Activated naive CD4-positive, alpha-beta T cell treated with anti-CD3 and anti-CD28 coated beads, Interleukin-2, amount 50 U/mL, for 24 hours (primary cell): ENCODE results near the gene IFNGR2.

Source experiments
- H3K27ac Mint-ChIP-seq: one replicate; pipeline ENCODE4 v1.8.0; 2021; ENCODE audit warnings: mild to moderate bottlenecking, mixed read lengths
- H3K27me3 Mint-ChIP-seq: one replicate; pipeline ENCODE4 v1.8.0; 2021; ENCODE audit warnings: mixed read lengths
- H3K36me3 Mint-ChIP-seq: one replicate; pipeline ENCODE4 v1.8.0; 2021; ENCODE audit warnings: mixed read lengths
- H3K4me1 Mint-ChIP-seq: one replicate; pipeline ENCODE4 v1.8.0; 2021; ENCODE audit warnings: mixed read lengths
- H3K4me3 Mint-ChIP-seq: one replicate; pipeline ENCODE4 v1.8.0; 2021; ENCODE audit warnings: mild to moderate bottlenecking, mixed read lengths
- H3K9me3 Mint-ChIP-seq: one replicate; pipeline ENCODE4 v1.8.0; 2021; ENCODE audit warnings: mixed read lengths

The IFNGR2 gene

DNA sequence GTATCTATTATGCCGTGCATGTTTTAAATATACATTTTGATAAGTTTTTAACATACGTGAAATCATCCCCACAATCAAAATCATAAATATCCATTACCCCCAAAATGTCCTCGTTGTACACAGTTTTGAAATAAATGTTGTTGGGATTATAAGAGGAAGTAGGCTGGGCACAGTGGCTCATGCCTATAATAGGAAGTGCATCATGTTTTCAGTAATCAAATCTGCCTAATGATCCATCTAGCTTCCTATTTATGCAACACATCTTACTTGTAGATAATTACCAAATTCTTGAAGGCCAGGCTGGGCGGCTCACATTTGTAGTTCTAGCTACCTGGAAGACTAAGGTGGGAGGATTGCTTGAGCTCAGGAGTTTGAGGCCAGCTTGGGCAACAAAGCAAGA lies 15.0 kb upstream of the IFNGR2 start:
- Mint-ChIP-seq H3K4me3 (no peak overlapping the region), H3K36me3 (no peaks in the 10 kb centered on the region), H3K4me1 (peaks cover 25% of the 10 kb centered on the region), H3K9me3 (no peaks in the 10 kb centered on the region), H3K27me3 (no peaks in the 10 kb centered on the region), H3K27ac (peak overlapping the region; percentile 15)

DNA sequence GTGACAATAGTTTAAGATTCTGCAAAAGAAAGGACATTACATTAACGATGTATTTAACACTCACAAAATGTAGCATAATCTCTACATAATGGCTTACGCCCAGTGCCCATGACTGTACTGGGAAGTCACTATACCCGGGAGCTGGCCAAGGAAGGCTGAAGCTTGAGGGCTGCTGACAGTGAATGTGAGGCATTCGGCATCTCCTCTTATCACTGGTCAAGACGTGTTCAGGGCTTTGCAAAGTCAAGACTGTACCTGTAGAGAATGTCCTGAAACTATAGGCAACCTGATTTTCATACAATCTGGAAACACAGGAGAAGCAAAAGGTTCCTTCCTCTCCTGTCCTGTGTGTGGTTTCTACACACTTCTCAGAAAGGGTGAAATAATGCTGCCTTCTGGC lies 12.7 kb upstream of the IFNGR2 start:
- H3K27ac Mint-ChIP-seq: no peak overlapping the region

DNA sequence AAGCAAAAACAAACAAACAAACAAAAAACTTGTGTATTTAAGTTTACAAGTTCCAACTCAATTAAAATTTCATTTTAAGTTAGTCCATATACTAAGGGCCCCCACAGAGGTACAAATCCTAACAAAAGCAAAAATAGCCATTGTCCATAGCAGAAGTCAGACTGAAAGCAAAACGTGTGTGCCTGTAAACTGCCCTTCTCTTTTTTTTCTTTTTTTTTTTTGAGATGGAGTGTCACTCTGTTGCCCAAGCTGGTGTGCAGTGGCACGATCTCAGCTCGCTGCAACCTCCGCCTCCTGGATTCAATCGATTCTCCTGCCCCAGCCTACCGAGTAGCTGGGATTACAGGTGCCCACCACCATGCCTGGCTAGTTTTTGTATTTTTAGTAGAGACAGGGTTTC lies 11.6 kb upstream of the IFNGR2 start:
- no peak overlapping the region for H3K27ac Mint-ChIP-seq
- H3K4me3 Mint-ChIP-seq: no peak overlapping the region
- no peaks in the 10 kb centered on the region for H3K36me3 Mint-ChIP-seq
- H3K9me3 Mint-ChIP-seq: no peaks in the 10 kb centered on the region
- H3K27me3 Mint-ChIP-seq: no peaks in the 10 kb centered on the region
- H3K4me1 Mint-ChIP-seq: no peaks in the 10 kb centered on the region

More for the DNA sequence above, 12.7 kb upstream of the IFNGR2 start:
- H3K4me1 Mint-ChIP-seq: peaks cover 2% of the 10 kb centered on the region
- H3K4me3 Mint-ChIP-seq: no peak overlapping the region
- H3K27me3 Mint-ChIP-seq: no peaks in the 10 kb centered on the region
- no peaks in the 10 kb centered on the region for H3K9me3 Mint-ChIP-seq
- no peaks in the 10 kb centered on the region for H3K36me3 Mint-ChIP-seq

DNA sequence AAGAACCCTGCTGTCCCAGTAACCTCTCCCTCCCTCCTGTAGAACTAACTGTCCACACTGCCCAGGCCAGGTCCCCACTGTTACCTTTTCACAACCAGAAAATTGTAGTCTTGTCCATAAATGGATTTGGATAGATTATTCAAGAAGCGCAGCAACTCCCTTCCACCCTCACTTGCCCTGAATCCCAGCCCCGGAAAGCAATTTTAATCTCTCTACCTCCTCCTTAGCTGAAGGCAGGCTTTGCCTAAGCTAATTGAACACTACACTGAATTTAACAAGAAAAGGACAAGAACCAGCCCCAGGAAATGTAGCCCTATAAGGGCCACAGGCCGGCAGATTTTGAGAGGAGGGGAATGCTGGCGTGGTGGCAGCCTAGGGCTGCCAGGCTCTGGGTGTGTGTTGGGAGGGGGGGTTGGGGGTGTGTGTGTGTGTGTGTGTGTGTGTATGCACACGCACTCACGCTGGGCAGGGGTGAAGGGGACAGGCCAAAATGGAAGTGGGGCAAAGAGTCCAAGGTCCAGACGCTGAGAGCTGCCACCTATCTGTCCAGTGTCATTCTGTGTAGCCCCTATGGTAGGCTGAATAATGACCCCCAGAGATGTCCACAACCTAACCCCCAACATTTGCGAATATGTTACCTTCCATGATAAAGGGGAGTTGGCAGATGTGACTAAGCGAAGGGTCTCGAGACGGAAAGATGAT lies 10.8 kb upstream of the IFNGR2 start:
- Mint-ChIP-seq H3K4me3 (no peak overlapping the region), H3K4me1 (no peaks in the 10 kb centered on the region), H3K27ac (peak overlapping the region; percentile 25), H3K36me3 (no peaks in the 10 kb centered on the region), H3K9me3 (no peaks in the 10 kb centered on the region), H3K27me3 (no peaks in the 10 kb centered on the region)

DNA sequence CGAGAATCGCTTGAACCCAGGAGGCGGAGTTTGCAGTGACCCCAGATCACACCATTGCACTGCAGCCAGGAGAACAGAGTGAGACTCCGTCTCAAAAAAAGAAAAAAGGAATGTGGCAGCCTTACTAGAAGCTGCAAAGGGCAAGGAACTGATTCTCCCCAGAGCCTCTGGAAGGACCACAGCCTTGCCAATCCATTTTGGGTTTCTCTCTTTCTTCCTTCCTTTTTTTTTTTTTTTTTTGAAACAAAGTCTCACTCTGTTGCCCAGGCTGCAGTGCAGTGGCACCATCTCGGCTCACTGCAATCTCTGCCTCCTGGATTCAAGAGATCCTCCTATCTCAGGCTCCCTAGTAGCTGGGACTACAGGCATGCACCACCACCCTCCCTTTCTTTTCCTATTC lies 9.9 kb upstream of the IFNGR2 start:
- Mint-ChIP-seq H3K36me3 (no peaks in the 10 kb centered on the region), H3K9me3 (no peaks in the 10 kb centered on the region), H3K27me3 (no peaks in the 10 kb centered on the region), H3K4me3 (no peak overlapping the region), H3K27ac (no peak overlapping the region), H3K4me1 (no peaks in the 10 kb centered on the region)

DNA sequence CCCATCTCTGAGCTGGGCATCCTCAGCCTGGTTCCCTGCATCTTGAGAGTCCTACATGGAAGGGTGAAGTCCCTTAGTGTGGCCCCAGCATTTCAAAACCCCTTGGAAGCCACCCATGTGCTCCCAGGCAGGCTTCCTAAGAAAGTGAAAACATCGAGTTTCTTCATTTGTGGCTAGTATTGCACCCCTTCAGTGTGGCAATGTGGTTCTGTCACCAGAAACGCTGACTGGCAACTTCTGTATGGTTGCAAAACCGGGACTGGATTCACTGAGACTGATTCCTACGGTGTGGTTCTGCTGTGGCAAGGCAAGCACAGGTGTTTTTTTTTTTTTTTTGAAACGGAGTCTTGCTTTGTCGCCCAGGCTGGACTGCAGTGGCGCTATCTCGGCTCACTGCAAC lies 9.0 kb upstream of the IFNGR2 start:
- H3K4me1 Mint-ChIP-seq: no peaks in the 10 kb centered on the region
- H3K9me3 Mint-ChIP-seq: no peaks in the 10 kb centered on the region
- no peak overlapping the region for H3K4me3 Mint-ChIP-seq

DNA sequence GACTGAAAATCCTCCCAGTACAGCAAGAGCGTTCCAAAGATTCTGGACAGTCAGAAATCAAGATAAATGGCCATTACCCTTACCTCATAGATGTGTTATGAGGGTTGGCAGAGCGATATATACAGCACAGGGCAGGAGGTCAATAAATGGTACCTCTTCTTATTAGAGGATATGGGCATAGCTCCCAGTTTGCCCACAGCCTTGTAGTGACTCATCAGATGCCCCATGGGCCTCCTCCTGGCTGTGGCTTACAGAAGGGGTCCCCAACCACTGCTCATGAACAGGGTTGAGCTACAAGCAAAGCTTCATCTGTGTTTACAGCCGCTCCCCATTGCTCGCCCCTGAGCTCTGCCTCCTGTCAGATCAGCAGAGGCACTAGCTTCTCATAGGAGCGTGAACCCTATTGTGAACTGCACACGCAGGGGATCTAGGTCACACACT lies 7.3 kb upstream of the IFNGR2 start:
- peaks cover 9% of the 10 kb centered on the region for H3K4me1 Mint-ChIP-seq
- H3K4me3 Mint-ChIP-seq: no peak overlapping the region
- no peaks in the 10 kb centered on the region for H3K27me3 Mint-ChIP-seq
- H3K36me3 Mint-ChIP-seq: no peaks in the 10 kb centered on the region
- H3K9me3 Mint-ChIP-seq: no peaks in the 10 kb centered on the region
- no peak overlapping the region for H3K27ac Mint-ChIP-seq

More for the DNA sequence above, 9.0 kb upstream of the IFNGR2 start:
- Mint-ChIP-seq H3K27ac (no peak overlapping the region), H3K27me3 (no peaks in the 10 kb centered on the region), H3K36me3 (no peaks in the 10 kb centered on the region)

DNA sequence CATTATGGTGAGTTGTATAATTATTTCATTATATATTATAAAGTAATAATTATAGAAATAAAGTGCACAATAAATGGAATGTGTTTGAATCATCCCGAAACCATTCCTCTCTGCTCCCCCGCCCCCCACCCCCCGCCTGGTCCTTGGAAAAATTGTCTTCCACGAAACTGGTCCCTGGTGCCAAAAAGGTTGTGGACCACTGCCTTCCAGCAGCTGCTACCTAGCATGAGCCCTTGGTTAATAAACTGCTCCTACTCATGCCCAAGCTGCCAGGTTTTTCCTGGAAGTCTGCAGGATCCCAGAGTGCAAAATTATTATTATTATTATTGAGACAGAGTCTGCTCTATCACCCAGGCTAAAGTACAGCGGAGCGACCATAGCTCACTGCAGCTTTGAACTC lies 6.8 kb upstream of the IFNGR2 start:
- Mint-ChIP-seq H3K4me3 (no peak overlapping the region), H3K27me3 (no peaks in the 10 kb centered on the region), H3K36me3 (no peaks in the 10 kb centered on the region), H3K4me1 (peaks cover 12% of the 10 kb centered on the region), H3K9me3 (no peaks in the 10 kb centered on the region), H3K27ac (no peak overlapping the region)

DNA sequence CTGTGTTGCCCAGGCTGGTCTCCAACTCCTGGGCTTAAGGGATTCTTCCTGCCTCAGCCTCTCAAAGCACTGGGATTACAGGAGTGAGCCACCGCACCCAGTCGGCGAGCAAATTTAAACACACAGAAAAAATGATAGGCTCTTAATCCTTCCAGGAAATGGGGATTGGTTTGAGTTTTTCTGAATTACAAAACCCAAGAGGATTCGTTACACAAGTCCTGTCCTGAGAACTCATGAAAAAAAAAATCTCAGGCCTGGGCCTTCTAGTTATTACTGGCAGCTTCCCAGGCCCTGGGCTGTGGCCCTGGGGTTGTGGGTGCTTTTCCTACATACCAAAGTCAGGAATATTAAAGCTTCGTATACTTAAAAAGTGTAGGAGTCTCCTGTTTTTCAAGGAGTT lies 6.3 kb upstream of the IFNGR2 start:
- peaks cover 14% of the 10 kb centered on the region for H3K4me1 Mint-ChIP-seq
- no peaks in the 10 kb centered on the region for H3K27me3 Mint-ChIP-seq
- no peak overlapping the region for H3K27ac Mint-ChIP-seq
- no peak overlapping the region for H3K4me3 Mint-ChIP-seq
- no peaks in the 10 kb centered on the region for H3K9me3 Mint-ChIP-seq
- H3K36me3 Mint-ChIP-seq: no peaks in the 10 kb centered on the region

DNA sequence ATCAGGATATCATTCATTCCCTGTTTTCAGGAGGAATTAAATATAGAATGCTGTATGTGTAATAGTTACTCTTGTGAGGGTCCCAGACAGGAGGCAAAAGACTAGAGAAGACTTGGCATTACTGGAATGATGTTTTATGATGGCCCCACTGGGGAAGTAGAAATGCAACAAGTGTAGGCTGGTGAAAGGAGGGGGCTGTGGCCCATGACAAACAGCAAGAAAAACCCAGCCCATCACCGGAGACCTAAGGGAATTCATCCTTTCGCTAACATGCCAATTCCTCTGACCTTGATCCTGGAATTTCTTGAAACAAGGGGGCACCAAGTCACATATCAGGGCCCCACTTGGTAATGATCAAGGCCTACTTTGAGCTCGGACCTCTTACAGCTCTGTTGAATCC lies 5.5 kb upstream of the IFNGR2 start:
- Mint-ChIP-seq H3K4me1 (peaks cover 14% of the 10 kb centered on the region), H3K27me3 (no peaks in the 10 kb centered on the region), H3K27ac (peak overlapping the region; percentile 23), H3K36me3 (no peaks in the 10 kb centered on the region), H3K4me3 (no peak overlapping the region), H3K9me3 (no peaks in the 10 kb centered on the region)

DNA sequence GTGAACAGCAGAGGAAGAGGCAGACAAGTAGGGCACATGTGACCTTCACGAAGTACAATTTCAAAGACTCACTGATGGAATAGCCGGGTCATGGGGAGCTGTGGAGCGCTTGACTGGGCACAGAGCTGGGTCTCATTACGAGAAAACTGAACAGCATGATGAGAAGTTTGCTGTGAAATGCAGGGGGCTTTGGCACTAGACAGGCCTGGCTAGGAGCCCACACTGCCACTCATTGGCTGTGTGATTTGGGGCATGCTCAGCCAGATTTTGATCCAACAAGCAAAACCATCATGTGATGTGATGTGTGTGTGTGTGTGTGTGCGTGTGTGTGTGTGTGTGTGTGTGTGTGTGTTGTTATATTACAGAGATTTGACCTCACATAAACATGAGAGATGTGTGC lies 4.9 kb upstream of the IFNGR2 start:
- H3K9me3 Mint-ChIP-seq: no peaks in the 10 kb centered on the region
- no peak overlapping the region for H3K4me3 Mint-ChIP-seq
- H3K27me3 Mint-ChIP-seq: no peaks in the 10 kb centered on the region
- peaks cover 14% of the 10 kb centered on the region for H3K4me1 Mint-ChIP-seq
- H3K36me3 Mint-ChIP-seq: no peaks in the 10 kb centered on the region
- peak overlapping the region; percentile 4 for H3K27ac Mint-ChIP-seq

DNA sequence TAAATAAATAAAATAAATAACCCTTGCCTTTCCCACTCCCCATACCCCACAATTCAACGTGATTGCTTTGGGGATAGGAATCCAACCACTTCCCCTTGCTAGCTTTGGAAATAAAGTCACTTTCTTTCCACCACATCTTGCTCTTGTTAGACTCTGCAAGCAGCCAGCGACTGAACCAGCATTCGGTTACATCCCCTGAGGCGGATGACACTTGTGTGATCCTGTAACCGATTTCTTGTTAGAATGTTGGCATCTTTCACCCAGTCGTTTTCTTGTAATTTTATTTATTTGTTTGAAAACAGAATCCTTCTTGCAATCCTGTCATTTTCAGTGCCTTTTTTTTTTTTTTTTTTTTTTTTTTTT lies 1.6 kb upstream of the IFNGR2 start:
- Mint-ChIP-seq H3K4me1 (peaks cover 41% of the 10 kb centered on the region), H3K27ac (peak overlapping the region; percentile 35), H3K4me3 (no peak overlapping the region), H3K27me3 (no peaks in the 10 kb centered on the region), H3K9me3 (no peaks in the 10 kb centered on the region), H3K36me3 (peaks cover 2% of the 10 kb centered on the region)

DNA sequence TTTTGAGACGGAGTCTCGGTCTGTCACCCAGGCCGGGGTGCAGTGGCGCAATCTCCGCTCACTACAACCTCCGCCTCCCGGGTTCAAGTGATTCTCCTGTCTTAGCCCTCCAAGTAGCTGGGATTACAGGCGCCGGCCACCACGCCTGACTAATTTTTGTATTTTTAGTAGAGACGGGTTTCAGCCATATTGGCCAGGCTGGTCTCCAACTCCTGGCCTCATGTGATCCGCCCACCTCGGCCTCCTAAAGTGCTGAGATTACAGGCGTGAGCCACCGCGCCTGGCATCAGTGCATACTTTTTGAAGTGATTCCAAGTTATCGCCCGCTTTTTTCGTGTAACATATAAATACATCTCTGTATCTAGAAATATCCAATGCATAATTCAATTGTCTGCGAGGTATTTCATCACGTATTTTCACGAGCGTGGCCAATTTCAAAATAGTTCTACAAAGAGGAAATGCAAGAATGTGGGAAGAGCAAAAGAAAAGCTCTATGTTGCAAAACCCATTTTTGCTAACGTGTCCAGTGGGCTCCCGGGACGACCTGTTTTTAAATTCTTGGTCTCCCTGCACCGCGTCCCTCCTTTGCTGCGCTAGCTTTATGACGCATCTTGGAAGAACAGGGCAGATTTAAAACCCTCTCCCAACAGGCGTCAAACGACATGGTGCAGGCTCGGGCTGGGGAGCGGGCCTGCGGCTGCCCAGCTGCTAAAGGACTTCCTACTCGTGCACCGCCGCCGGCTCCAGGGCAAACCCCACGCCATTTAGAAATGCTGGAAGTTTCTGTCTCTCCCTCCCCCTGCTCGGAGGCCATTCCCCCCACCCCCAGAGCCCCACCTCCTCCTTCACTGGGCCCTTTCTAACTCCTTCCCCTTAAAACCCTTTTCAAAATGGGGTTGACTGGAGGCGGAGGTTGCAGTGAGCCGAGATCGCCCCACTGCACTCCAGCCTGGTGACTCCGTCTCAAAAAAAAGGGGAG lies 923 bp upstream of the IFNGR2 start:
- H3K9me3 Mint-ChIP-seq: no peaks in the 10 kb centered on the region
- H3K27me3 Mint-ChIP-seq: no peaks in the 10 kb centered on the region
- H3K4me1 Mint-ChIP-seq: peaks cover 48% of the 10 kb centered on the region
- H3K36me3 Mint-ChIP-seq: peaks cover 2% of the 10 kb centered on the region
- peak overlapping the region; percentile 62 for H3K4me3 Mint-ChIP-seq
- H3K27ac Mint-ChIP-seq: peak overlapping the region; percentile 72

DNA sequence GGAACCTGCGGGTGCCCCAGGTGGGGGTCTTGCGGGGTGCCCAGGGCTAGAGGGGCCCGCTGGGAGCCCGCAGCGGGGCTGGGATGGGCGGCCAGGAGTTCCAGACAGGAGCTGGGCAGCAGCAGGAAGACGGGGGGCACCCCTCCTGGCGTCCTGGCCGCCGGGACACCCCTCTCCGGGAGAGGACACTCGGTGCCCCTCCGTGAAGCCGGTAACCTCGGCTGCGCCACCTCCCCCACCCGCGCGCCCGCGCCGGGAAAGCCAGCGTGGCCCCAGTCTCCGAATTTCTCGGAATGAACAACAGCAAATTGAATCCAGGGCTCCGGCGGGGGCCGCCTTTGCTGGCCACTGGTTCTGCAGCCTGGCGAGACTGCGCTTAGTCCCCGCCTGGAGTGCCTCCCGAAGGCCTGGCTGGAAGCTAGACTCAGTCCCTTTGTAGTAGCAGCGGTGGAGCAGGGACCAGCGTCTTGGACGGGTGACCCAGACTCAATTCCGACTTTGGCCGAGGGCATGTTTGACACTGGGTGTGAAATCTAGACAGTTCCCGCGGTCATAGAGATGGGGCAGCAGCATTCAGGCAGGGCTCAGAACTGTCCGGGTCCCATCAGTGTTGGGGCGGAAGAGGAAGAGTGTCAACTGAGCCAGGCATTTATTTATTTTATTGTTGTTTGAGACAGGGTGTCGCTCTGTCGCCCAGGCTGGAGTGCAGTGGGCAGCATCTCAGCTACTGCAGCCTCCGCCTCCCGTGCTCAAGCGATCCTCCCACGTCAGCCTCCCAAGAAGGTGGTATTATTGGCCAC lies 773 bp downstream of the IFNGR2 start:
- Mint-ChIP-seq H3K27ac (peak overlapping the region; percentile 95), H3K9me3 (no peaks in the 10 kb centered on the region), H3K4me3 (peak overlapping the region; percentile 97), H3K4me1 (peaks cover 55% of the 10 kb centered on the region), H3K36me3 (peaks cover 4% of the 10 kb centered on the region), H3K27me3 (no peaks in the 10 kb centered on the region)

DNA sequence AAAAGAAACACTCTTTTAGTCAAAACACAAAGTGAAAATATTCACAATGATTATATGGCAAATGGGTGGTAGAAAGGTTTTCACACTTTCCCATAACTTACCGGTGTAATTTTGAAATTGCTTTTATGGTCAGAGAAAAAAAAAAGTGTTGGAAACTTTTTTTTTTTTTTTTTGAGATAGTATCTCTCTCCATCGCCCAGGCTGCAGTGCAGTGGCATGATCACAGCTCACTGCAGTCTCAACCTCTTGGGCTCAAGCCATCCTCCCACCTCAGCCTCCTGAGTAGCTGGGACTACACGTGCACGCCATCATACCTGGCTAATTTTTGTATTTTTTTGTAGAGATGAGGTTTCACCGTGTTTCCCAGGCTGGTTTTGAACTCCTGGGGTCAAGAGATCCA lies 3.3 kb downstream of the IFNGR2 start:
- H3K36me3 Mint-ChIP-seq: peaks cover 9% of the 10 kb centered on the region
- no peaks in the 10 kb centered on the region for H3K9me3 Mint-ChIP-seq
- H3K27me3 Mint-ChIP-seq: no peaks in the 10 kb centered on the region
- peak overlapping the region; percentile 46 for H3K27ac Mint-ChIP-seq
- H3K4me1 Mint-ChIP-seq: peaks cover 63% of the 10 kb centered on the region
- H3K4me3 Mint-ChIP-seq: peak overlapping the region; percentile 97
